Neutrophil (primary cell): ENCODE results near the gene CREBBP.
A peak's percentile ranks its signal among the peaks of the same experiment; 100 is the strongest.

Source experiments
- H3K27ac ChIP-seq: fragments of 200-600 bp; sonication (generic); 2 replicates; pipeline ENCODE4 v1.5.1; 2016; ENCODE audit warnings: mild to moderate bottlenecking, moderate library complexity
- H3K27me3 ChIP-seq: fragments of 200-600 bp; sonication (generic); 2 replicates; pipeline ENCODE4 v1.6.0; 2016; ENCODE audit warnings: mild to moderate bottlenecking
- H3K36me3 ChIP-seq: fragments of 200-600 bp; sonication (generic); 2 replicates; pipeline ENCODE4 v1.5.1; 2017
- H3K4me1 ChIP-seq, 2 experiments: fragments of 200-600 bp in 1 of 2; sonication (generic) in 1 of 2; 1 replicate in 1 of 2; 2 replicates in 1 of 2; pipeline versions ENCODE4 v1.5.1 to v1.6.1; 2013 to 2016; ENCODE audit warnings: low read depth in 1 of 2, low read length in 1 of 2, mild to moderate bottlenecking in 1 of 2, moderate library complexity in 1 of 2; ENCODE audit not compliant: control insufficient read depth in 1 of 2, insufficient read depth in 1 of 2
- H3K4me3 ChIP-seq, 2 experiments: fragments of 200-600 bp in 1 of 2; sonication (generic) in 1 of 2; 1 replicate in 1 of 2; 2 replicates in 1 of 2; pipeline ENCODE4 v1.5.1; 2013 to 2016; ENCODE audit warnings: low read depth in 1 of 2, low read length in 1 of 2, mild to moderate bottlenecking in 1 of 2, moderate library complexity in 1 of 2
- H3K9me3 ChIP-seq: fragments of 200-600 bp; sonication (generic); 2 replicates; pipeline ENCODE4 v1.5.1; 2016
- CTCF ChIP-seq: fragments of 200-600 bp; sonication (generic); IDR thresholded peaks from 2 replicates; pipeline ENCODE4 v1.5.1; 2016; ENCODE audit warnings: antibody characterized with exemption

CREBBP gene

DNA sequence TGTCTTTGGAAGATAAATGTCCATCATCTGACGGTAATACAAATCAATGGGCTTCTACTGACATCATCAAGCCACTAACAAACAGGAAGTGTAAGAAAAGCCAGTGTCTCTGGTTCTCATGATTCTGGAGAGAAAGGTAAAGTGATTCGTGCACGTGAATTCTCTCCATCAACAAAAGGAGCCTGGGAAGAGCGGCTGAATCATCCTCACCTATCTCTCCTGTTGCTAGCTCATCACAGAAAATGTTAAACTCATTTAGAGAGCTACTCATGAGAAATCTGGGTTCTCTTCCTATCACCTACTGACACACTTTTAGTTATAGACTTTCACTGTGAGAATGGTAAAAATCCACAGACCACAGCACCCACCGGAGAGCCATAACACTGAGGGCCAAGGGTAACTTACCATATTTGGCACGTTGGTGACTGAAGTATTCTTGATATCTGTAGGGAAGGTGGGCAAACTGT is 70.3 kb downstream of the CREBBP start:
- H3K36me3 ChIP-seq: peaks cover 29% of the 10 kb centered on the region
- TF ChIP-seq CTCF: no peak

GRCh38 chr16:3808308-3809063 is 72.0 kb downstream of the CREBBP start:
- Histone ChIP-seq H3K4me3 (no peak overlapping the region), H3K9me3 (no peaks in the 10 kb centered on the region), H3K27me3 (no peaks in the 10 kb centered on the region), H3K36me3 (peaks cover 29% of the 10 kb centered on the region), H3K27ac (peak overlapping the region; percentile 17), H3K4me1 (peaks cover 8 to 32% of the 10 kb centered on the region in 2 experiments)
- no peak for TF ChIP-seq CTCF

More for the DNA sequence above, 70.3 kb downstream of the CREBBP start:
- H3K27ac ChIP-seq: peak overlapping the region; percentile 12
- no peak overlapping the region for H3K4me3 ChIP-seq
- no peaks in the 10 kb centered on the region for H3K9me3 ChIP-seq
- peaks cover 0 to 15% of the 10 kb centered on the region in 2 experiments for H3K4me1 ChIP-seq
- no peaks in the 10 kb centered on the region for H3K27me3 ChIP-seq

- peaks cover 8 to 35% of the 10 kb centered on the region in 2 experiments for H3K4me1 ChIP-seq
- H3K4me3 ChIP-seq: no peak overlapping the region
- H3K36me3 ChIP-seq: peaks cover 29% of the 10 kb centered on the region
- no peaks in the 10 kb centered on the region for H3K9me3 ChIP-seq
- no peak for TF ChIP-seq CTCF
- peak overlapping the region; percentile 58 for H3K27ac ChIP-seq
- H3K27me3 ChIP-seq: no peaks in the 10 kb centered on the region
These were observed 72.9 kb downstream of the CREBBP start for GRCh38 chr16:3807425-3808123.

GRCh38 chr16:3804426-3805016 is 76.0 kb downstream of the CREBBP start:
- no peak for TF ChIP-seq CTCF
- peaks cover 29 to 56% of the 10 kb centered on the region in 2 experiments for H3K4me1 ChIP-seq
- H3K36me3 ChIP-seq: peaks cover 18% of the 10 kb centered on the region
- peak overlapping the region; percentile 67 for H3K27ac ChIP-seq
- no peaks in the 10 kb centered on the region for H3K27me3 ChIP-seq
- H3K9me3 ChIP-seq: no peaks in the 10 kb centered on the region
- H3K4me3 ChIP-seq: no peak overlapping the region

GRCh38 chr16:3800477-3801270 is 79.8 kb downstream of the CREBBP start:
- Histone ChIP-seq H3K4me1 (peaks cover 41 to 64% of the 10 kb centered on the region in 2 experiments), H3K27ac (peak overlapping the region; percentile 57)
- TF ChIP-seq CTCF: no peak

More at GRCh38 chr16:3800477-3801270, 79.8 kb downstream of the CREBBP start:
- H3K36me3 ChIP-seq: no peaks in the 10 kb centered on the region
- H3K4me3 ChIP-seq: peak overlapping the region in 1 of 2 experiments; percentile 17
- H3K9me3 ChIP-seq: no peaks in the 10 kb centered on the region
- H3K27me3 ChIP-seq: no peaks in the 10 kb centered on the region
